Skeletal muscle tissue (tissue), 4 donors: Measurements from ENCODE around the gene BEGAIN. TPM values are rescaled to one million over a fixed set of nuclear protein-coding genes. Genes with fewer than 3 reads are reported as not detected.

Source experiments
- H3K27ac ChIP-seq: one replicate; pipeline ENCODE4 v1.7.0; 2013; ENCODE audit warnings: mild to moderate bottlenecking, low read depth, low read length, inconsistent platforms
- H3K27me3 ChIP-seq, 3 donors: one replicate each; pipeline ENCODE4 v1.7.0; 2013; ENCODE audit warnings: low read length in 3 of 3; ENCODE audit not compliant: control insufficient read depth in 3 of 3, insufficient read depth in 3 of 3
- H3K36me3 ChIP-seq, 3 donors: one replicate each; pipeline ENCODE4 v1.7.0; 2013; ENCODE audit warnings: low read length in 3 of 3; ENCODE audit not compliant: control insufficient read depth in 3 of 3, insufficient read depth in 3 of 3
- H3K4me1 ChIP-seq, 3 donors: one replicate each; pipeline ENCODE4 v1.7.0; 2013; ENCODE audit warnings: low read length in 3 of 3, mild to moderate bottlenecking in 3 of 3; ENCODE audit not compliant: control insufficient read depth in 3 of 3, insufficient read depth in 3 of 3
- H3K4me3 ChIP-seq, 3 donors: one replicate each; pipeline ENCODE4 v1.7.0; 2013; ENCODE audit warnings: low read length in 3 of 3
- H3K9ac ChIP-seq, 3 donors: one replicate each; pipeline ENCODE4 v1.7.0; 2013; ENCODE audit warnings: low read length in 3 of 3, mild to moderate bottlenecking in 3 of 3, moderate library complexity in 2 of 3, low read depth in 1 of 3
- H3K9me3 ChIP-seq, 3 donors: one replicate each; pipeline ENCODE4 v1.7.0; 2013; ENCODE audit warnings: low read length in 3 of 3; ENCODE audit not compliant: control insufficient read depth in 3 of 3
- total RNA-seq: library from RNA; depleted of rRNA; stranded (reverse); fragments of >200 nt; gene quantifications from one replicate; pipeline ENCODE4 v1.2.3, GENCODE V29; 2014
- donor health status: Osteomylitis.

Gene BEGAIN
- total RNA-seq, 1 donor from 2014 or later, result 1.0 TPM

- Histone ChIP-seq H3K27me3 (peaks cover 29 to 50% (median 38%) of the 10 kb centered on the region in 3 donors), H3K27ac (no peak overlapping the region), H3K36me3 (no peaks in the 10 kb centered on the region), H3K9me3 (peaks cover 0 to 4% (median 0%) of the 10 kb centered on the region in 3 donors), H3K9ac (no peak overlapping the region), H3K4me3 (no peak overlapping the region), H3K4me1 (peaks cover 8 to 10% (median 9%) of the 10 kb centered on the region in 3 donors)
These were observed 35.7 kb upstream of the BEGAIN start for GRCh38 chr14:100622708-100623485.

GRCh38 chr14:100622224-100622623 is 35.0 kb upstream of the BEGAIN start:
- Histone ChIP-seq H3K9me3 (peaks cover 0 to 4% (median 0%) of the 10 kb centered on the region in 3 donors), H3K9ac (no peak overlapping the region), H3K4me3 (no peak overlapping the region), H3K36me3 (no peaks in the 10 kb centered on the region), H3K27me3 (peaks cover 29 to 55% (median 42%) of the 10 kb centered on the region in 3 donors), H3K27ac (no peak overlapping the region), H3K4me1 (peaks cover 8 to 16% (median 9%) of the 10 kb centered on the region in 3 donors)

DNA sequence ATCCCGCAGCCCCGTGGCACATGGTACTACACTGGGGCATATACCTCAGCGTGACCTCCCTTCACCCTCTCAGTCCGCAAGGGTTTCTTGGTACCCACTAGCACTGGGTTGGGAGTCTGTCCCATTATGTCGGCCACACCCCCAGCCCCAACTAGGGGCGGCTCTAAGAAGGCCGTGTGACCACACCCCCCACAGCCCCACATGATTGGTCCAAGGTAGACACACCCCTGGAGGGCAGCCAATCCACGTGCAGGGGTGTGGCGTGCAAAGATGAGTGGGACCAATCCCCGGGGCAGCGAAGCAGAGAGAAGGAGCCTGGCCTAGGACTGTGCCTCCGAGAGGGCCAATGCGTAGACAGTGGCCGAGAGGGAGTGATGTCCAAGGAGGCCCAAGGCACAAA is 34.6 kb upstream of the BEGAIN start:
- Histone ChIP-seq H3K27ac (no peak overlapping the region), H3K9me3 (peaks cover 0 to 4% (median 0%) of the 10 kb centered on the region in 3 donors), H3K4me1 (peaks cover 8 to 20% (median 12%) of the 10 kb centered on the region in 3 donors), H3K36me3 (no peaks in the 10 kb centered on the region), H3K27me3 (peaks cover 32 to 59% (median 46%) of the 10 kb centered on the region in 3 donors), H3K9ac (no peak overlapping the region), H3K4me3 (no peak overlapping the region)

GRCh38 chr14:100620255-100621100 is 33.3 kb upstream of the BEGAIN start:
- Histone ChIP-seq H3K4me1 (peaks cover 8 to 20% (median 13%) of the 10 kb centered on the region in 3 donors), H3K27me3 (peaks cover 32 to 69% (median 46%) of the 10 kb centered on the region in 3 donors)

DNA sequence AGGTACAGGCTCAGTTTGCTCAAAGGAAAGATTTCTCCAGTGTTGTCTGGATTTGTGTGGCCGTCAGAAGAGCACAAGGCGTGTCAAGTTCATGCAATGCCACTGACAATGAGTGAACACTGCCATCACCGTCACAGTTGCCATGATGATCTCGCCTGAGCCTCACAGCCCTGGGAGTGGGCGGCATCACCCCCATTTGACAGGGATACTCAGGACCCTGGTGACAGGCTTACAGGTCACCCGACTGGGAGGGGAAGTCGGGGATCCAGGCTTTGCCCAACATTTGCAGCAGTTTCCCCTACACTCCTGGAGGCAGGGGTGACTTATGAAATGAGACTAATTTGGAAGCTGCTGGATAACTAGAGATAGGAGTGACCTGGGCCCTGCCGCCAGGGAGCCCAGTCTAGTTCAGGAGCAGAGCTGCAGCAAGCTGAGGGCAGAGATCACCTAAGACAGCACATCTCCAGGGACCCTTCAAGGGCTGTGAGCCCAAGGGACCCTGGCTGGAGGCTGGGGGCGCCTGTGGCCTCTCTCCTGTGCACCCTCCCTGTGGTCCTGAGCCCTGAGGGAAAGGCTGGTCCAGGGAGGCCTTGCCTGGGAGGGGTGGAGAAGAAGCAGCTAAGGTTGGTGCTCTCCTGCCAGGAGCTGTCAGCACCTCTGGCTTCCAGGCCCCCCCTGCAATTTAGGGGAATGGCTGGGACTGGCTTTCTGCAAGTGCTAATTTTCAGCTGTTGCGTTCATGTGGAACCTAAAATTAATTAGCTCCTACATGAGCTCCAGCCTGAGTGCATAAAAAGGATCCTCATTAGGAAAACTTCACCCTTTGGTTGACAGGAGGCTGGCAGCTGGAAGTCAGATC is 32.4 kb upstream of the BEGAIN start:
- peaks cover 32 to 67% (median 46%) of the 10 kb centered on the region in 3 donors for H3K27me3 ChIP-seq
- no peak overlapping the region for H3K27ac ChIP-seq

More at GRCh38 chr14:100620255-100621100, 33.3 kb upstream of the BEGAIN start:
- Histone ChIP-seq H3K9ac (no peak overlapping the region), H3K4me3 (no peak overlapping the region), H3K9me3 (no peaks in the 10 kb centered on the region), H3K36me3 (no peaks in the 10 kb centered on the region), H3K27ac (no peak overlapping the region)

DNA sequence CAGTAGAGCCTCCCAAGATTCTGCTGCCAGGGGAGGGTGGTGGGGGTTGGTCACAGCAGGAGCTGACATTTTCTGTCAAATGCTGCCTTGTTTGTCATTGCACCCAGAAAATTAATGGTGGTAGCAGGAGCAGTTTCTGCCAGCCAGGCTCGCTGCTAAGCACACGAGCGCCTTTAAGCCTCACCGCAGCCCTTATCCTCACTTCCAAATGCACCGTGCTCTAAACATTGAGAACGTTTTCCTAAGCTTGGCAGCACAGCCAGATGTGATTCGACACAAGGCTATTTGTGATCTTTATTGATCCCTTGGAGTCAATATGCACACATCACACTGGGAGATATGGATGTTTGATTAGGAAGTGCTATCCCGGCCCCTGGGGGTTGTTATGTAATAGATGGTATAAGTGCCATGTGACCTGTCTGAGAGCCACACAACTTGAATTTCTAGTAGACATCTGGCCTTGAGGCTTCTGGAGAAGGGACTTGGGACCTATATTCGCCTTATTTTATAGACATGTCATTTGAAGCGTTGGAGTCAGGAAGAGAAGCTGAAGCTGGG is 31.6 kb upstream of the BEGAIN start:
- H3K4me1 ChIP-seq, result peaks cover 8 to 20% (median 13%) of the 10 kb centered on the region in 3 donors
- no peak overlapping the region for H3K27ac ChIP-seq
- no peak overlapping the region for H3K9ac ChIP-seq
- H3K4me3 ChIP-seq, result no peak overlapping the region
- no peaks in the 10 kb centered on the region for H3K36me3 ChIP-seq
- peaks cover 28 to 62% (median 43%) of the 10 kb centered on the region in 3 donors for H3K27me3 ChIP-seq
- no peaks in the 10 kb centered on the region for H3K9me3 ChIP-seq

More for the DNA sequence above, 32.4 kb upstream of the BEGAIN start:
- H3K36me3 ChIP-seq, result no peaks in the 10 kb centered on the region
- H3K9ac ChIP-seq, result no peak overlapping the region
- no peak overlapping the region for H3K4me3 ChIP-seq
- H3K4me1 ChIP-seq, result peaks cover 8 to 20% (median 13%) of the 10 kb centered on the region in 3 donors
- H3K9me3 ChIP-seq, result no peaks in the 10 kb centered on the region

GRCh38 chr14:100618318-100618693 is 31.1 kb upstream of the BEGAIN start:
- no peak overlapping the region for H3K4me3 ChIP-seq
- no peak overlapping the region for H3K27ac ChIP-seq
- H3K27me3 ChIP-seq, result peaks cover 26 to 58% (median 39%) of the 10 kb centered on the region in 3 donors
- H3K9me3 ChIP-seq, result no peaks in the 10 kb centered on the region
- peaks cover 8 to 20% (median 13%) of the 10 kb centered on the region in 3 donors for H3K4me1 ChIP-seq
- H3K9ac ChIP-seq, result no peak overlapping the region
- H3K36me3 ChIP-seq, result no peaks in the 10 kb centered on the region

- Histone ChIP-seq H3K4me1 (peaks cover 8 to 20% (median 13%) of the 10 kb centered on the region in 3 donors), H3K4me3 (no peak overlapping the region), H3K36me3 (no peaks in the 10 kb centered on the region), H3K9ac (no peak overlapping the region), H3K9me3 (no peaks in the 10 kb centered on the region), H3K27ac (no peak overlapping the region), H3K27me3 (peaks cover 22 to 54% (median 35%) of the 10 kb centered on the region in 3 donors)
These were observed 30.4 kb upstream of the BEGAIN start for GRCh38 chr14:100617410-100618317.
